GM21367 (cell line): ENCODE data around the gene ATP2B2.

Source experiments
- ATAC-seq: cut with Tn5 transposase; IDR thresholded peaks from one replicate; pipeline ENCODE4 v1.9.1; 2021; ENCODE audit not compliant: unreplicated experiment

The ATP2B2 gene

GRCh38 chr3:10434144-10434937 lies 71.0 kb downstream of the ATP2B2 start:
- ATAC-seq, result no peak

GRCh38 chr3:10432931-10433330 lies 72.5 kb downstream of the ATP2B2 start:
- no peak for ATAC-seq

DNA sequence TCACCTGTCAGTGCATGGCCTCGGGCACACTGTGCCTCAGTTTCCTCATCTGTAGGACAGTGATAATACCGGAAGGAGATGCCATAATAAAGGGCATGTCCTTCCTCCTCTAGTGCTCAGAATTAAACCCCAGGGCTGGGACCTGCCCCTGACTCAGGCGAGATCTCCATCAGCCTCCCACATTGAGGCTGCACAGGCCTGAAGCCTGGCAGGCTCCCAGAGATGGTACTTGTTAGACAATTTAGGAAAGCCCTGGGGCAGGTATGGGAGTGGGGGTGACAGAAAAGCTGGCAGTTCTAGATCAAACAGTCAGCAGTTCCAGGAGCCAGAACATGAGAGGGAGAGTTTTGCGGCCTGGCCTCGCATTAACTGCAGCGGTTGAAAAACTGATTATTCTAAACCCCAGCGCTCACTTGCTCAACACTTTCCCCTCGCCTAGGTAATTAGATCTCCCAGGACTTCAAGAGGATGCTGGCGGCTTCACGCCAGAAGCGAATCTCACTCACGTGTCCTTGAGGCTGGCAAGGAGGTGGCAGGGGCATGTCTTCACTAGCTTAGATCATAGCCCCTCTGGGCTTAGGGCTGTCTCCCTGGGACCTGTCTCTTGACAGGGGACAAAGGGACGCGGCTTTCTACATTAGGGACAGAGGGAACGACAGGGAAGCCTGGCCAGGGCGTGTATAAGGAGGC lies 73.1 kb downstream of the ATP2B2 start:
- no peak for ATAC-seq

DNA sequence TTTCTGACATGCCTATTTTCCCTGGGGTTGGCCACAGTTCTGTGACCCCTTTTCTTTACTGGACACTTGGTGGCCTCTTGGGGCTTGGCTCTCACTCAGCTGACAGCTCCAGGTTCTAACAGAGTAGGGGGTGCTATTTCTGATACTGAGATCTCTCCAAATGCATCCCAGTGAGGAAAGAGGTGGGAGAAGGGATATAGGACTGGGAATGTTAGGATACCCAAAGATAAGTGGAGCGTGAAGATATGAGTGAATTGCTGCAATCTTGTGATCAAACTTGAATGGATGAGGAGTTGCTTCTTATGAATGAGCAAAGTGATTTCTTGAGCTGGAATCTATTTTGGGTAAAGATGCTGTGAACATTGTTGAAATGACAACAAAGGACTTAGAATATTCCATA lies 74.6 kb downstream of the ATP2B2 start:
- ATAC-seq, result no peak

DNA sequence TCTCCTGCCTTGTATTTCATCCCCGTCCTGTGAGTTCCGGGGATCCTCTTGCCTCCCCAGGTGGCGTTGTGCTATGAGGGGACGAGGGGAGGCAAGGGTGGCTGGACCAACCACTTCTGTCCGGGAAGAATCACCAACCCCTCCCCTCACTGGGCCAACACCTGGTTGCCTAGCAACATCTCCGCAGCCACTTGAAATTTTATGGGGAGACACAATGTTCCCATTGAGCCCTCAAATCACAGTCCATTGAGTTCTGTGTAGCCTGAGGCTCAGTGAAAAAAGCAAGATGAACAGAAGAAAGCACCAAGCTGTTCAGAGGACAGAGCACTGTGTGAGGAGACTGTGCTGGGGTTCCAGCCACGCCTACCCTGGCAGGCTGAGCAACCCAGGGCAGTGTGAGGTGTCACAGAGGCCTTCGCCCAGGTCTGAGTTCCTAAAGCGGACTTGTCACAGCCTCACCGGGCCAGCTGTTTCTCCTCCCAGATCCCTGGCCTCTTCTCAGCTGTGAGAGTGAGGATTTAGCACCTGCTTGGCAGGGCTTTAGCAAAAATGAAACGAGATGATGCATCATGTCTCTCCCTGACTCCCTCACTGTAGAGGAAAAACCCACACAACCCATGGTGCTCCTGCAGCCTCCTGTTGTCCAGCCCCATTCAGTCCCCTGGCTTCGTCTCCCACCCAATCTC lies 76.8 kb downstream of the ATP2B2 start:
- no peak for ATAC-seq

DNA sequence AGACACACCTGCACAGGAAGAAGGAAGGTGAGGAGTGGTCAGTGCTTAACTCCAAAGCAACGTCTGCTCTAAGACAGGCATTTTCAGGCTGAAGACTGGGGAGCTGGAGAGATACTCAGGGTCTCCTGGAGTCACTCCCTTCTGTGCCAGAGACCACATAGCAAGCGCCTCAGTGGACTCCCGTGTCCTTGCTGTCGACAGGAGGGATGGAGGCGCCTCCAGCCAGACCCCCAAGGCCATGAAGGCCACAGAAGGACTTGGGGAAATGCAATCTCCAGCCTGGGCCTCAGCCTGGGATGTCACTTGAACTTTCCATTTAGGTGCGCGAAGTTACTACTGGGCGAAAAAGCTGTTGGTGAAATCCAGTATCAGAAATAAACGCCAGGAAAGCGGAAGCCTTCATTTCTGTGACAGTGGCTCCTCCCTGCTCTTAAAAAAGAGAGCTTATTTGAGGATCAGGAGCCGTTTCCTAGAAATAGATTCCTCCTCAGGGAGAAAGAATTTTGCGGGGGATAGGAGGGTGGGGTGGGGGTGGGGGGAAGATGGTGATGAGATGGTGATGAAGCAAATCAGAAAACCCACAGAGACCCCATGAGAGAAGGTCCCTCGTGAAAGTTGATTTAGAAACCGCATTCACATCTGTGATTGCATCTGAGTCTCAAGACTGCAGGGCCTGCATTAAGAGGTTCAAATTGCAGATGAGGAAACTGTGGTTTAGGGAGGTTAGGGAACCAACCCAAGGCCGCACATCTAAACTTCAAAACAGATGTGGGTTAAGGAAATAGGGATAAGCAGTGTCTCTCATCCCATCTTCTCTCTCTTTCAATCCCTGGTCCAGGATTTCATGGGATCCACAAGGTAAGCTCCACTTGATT lies 78.8 kb downstream of the ATP2B2 start:
- no peak for ATAC-seq

DNA sequence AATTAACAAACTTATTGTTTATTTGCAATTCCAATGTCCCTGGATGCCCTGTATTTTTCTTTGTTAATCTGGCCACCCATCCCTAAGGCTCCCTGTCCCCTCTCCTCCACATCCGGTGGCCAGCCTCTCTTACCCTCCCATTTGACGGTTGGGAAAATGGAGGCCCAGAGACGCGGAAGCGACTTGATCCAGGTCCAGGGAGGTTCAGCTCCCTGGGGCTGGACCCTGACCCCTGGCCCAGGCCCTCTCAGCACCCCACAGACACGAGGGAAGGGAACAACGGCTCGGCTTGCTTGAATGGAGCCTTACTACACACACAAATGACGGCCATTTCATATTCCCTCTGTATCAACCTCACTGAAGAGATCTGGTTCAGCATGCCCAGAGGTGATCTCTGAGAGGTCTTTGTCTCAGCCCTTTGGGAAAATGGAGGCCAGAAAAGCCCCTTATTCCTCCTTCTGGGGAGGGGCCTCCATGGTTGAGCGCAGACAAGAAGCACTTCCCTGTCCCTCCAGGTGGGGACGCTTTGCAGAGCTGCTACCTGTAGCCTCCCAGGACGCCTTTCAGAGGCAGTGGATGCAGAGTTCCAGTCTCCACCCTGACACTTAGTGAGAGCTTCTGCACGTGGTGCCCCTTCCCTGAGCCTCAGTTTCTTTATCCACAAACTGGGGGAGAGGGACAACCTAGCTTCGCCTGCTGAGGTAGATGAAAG lies 82.1 kb downstream of the ATP2B2 start:
- no peak for ATAC-seq

DNA sequence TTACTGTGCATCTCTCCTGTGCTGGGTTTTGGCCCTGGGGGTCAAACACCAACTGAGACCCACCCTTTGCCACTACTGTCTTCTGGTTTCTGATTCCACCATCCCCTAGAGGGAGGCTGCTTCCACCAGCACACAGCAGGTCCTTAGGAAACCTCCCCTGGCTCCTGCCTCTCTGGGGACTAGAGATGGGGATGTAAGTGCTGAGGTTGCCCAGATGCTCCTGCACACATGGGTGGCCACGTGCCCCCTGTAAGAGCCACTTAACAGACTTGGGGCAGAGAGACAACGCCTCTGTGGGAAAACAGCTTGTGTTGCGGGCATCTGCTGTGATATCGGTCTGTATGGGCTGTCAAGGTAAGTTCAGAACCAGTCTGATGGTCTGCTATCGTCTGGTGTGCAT lies 83.4 kb downstream of the ATP2B2 start:
- ATAC-seq, result no peak

- no peak for ATAC-seq
These were observed 84.5 kb downstream of the ATP2B2 start for GRCh38 chr3:10420745-10421475.

- ATAC-seq, result no peak
These were observed 85.7 kb downstream of the ATP2B2 start for GRCh38 chr3:10419637-10420232.

GRCh38 chr3:10417847-10418246 lies 87.5 kb downstream of the ATP2B2 start:
- ATAC-seq, result no peak

DNA sequence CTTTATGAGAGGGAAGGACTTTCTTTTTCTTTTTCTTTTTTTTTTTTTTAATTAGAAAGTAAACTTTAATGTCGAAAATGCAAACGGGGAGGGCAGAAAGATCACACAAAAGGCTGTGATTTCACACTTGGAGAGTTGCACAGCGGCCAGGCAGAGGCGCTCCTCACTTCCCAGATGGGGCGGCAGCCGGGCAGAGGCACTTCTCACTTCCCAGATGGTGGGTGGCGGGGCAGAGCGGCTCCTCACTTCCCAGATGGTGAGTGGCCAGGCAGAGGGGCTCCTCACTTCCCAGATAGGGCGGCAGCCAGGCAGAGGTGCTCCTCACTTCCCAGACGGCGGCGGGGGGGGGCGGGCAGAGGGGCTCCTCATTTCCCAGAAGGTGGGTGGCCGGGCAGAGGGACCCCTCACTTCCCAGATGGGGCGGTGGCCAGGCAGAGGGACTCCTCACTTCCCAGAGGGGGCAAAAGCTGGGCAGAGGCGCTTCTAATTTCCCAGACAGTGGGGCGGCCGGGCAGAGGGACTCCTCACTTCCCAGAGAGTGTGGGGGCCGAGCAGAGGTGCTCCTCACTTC lies 88.6 kb downstream of the ATP2B2 start:
- ATAC-seq, result no peak

DNA sequence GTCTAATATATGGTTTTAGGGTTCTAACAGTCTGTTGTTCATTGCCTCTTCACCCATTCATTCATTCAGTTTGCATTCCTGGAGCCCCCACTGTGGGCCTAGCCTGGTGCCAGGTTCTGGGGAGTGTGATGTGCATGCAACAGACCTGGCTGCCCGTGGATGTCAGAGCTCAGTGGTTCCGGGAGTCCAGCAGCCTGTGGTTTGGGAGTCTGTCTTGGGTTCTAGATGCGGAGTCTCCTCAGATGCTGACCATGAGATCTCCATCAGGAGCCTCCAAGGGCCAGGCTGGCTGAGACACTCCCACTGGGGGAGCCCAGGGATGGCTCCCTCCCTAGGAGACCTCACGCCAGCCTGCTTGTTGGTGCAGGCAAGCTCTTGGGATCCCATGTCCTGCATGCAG lies 92.3 kb downstream of the ATP2B2 start:
- no peak for ATAC-seq

GRCh38 chr3:10411598-10412332 lies 93.6 kb downstream of the ATP2B2 start:
- no peak for ATAC-seq

DNA sequence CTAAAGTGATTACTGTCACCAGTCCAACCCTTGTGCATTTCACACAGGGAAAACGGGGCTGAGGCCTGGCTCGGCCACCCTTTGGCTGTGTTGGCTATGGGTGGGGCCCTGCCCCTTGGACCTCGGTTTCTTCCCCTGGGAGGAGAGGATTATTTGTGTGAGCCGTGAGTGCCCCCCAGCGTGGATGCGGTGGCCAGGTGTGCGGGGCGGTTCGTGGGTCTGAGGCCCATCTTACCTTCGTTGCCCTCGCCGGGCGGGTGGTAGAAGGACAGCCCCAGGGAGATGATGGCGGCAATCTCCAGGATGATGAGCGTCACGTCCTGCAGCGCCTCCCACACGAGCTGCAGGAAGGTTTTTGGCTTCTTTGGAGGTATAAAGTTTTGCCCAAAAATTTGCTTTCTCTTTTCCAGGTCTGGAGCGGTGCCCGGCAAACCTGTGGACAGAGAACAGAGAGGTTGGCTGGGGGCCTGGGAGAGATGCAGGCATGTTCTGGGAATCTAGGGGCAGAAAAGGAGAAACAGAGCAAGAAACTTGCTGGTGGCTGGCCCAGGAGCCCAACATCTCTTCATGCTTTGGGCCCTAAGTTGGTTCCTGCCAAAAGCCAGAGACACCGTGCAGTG lies 94.9 kb downstream of the ATP2B2 start:
- ATAC-seq, result no peak

DNA sequence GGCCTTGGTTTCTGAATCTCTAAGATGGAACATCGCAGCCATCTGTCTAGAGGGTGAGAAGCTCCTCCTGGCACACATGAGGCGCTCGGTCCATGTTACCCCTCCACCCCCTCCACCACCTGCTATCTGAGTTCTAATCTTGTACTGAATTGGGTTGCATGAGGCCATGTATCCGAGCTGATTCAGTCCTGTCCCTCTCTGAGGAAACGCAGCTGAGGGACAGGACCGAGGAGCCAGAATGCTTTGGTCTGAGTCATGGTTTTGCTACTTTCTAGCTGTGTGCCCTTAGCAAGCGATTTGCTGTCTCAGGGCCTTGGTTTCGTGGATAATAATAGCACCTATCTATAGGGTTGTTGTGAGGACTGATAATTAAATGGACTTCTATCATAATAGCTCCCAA lies 96.7 kb downstream of the ATP2B2 start:
- ATAC-seq, result no peak

- no peak for ATAC-seq
These were observed 98.0 kb downstream of the ATP2B2 start for GRCh38 chr3:10407361-10407760.

GRCh38 chr3:10406414-10406813 lies 99.0 kb downstream of the ATP2B2 start:
- ATAC-seq, result no peak
